HepG2 (cell line): ENCODE results near the gene CDK17. TPM values are rescaled to one million over a fixed set of nuclear protein-coding genes. Genes with fewer than 3 reads are reported as not detected.

Experiments
- ATAC-seq: fragments of 200-7000 bp; cut with Tn5 transposase; 3 replicates; pipeline ENCODE4 v1.9.1; 2020; ENCODE audit warnings: mild to moderate bottlenecking, moderate library complexity
- BruUV-seq: library from RNA; stranded (reverse); fragments of 400-500 nt; replicated peaks from 2 replicates; lab custom pipeline; 2021; lab: Mats Ljungman, UMichigan
- CTCF ChIA-PET: fragments of 300-600 bp; formaldehyde crosslinking; extraction: SDS; loops from one replicate; lab custom pipeline; 2021; ENCODE audit warnings: low total read pairs, inconsistent platforms, low intra/inter-chr PET ratio; lab: Yijun Ruan, JAX
- POLR2A ChIA-PET: fragments of 350-600 bp; sonication (Branson Sonifier 250); formaldehyde crosslinking; loops from one replicate; lab custom pipeline; 2020; ENCODE audit warnings: antibody characterized with exemption, inconsistent platforms; lab: Yijun Ruan, JAX
- DNase-seq: peaks from one replicate; pipeline ENCODE4 v3.0.0-alpha.2; 2015; ENCODE audit warnings: low spot score
- FAIRE-seq: peaks from 3 replicates; lab custom pipeline; 2011; peaks lifted over from hg19 to GRCh38; lab: Jason Lieb, UNC
- H2AFZ ChIP-seq: one replicate; pipeline ENCODE4 v1.6.1; 2011; ENCODE audit warnings: low read length, inconsistent platforms
- H3K27ac ChIP-seq: fragments of 300-600 bp; 3 replicates; pipeline ENCODE4 v1.8.0; 2011; ENCODE audit warnings: mixed run types, mild to moderate bottlenecking, mixed read lengths, low read length, inconsistent platforms; ENCODE audit not compliant: insufficient read depth; ENCODE audit errors: extremely low read length
- H3K27me3 ChIP-seq, 2 experiments: fragments of 200-600 bp in 1 of 2; 2 replicates in 1 of 2; 3 replicates in 1 of 2; pipeline versions ENCODE4 v1.6.0 to v1.8.0; 2011; ENCODE audit warnings: low read length in 2 of 2, mild to moderate bottlenecking in 2 of 2, moderate library complexity in 2 of 2, inconsistent platforms in 1 of 2; ENCODE audit not compliant: insufficient read depth in 2 of 2, control insufficient read depth in 1 of 2
- H3K36me3 ChIP-seq, 2 experiments: fragments of 200-600 bp in 1 of 2; replicated peaks in 1 of 2; 2 replicates in 1 of 2; 3 replicates in 1 of 2; pipeline versions ENCODE4 v1.5.1 to v1.8.0; 2011; ENCODE audit warnings: low read length in 2 of 2, inconsistent platforms in 1 of 2; ENCODE audit not compliant: insufficient read depth in 2 of 2, control insufficient read depth in 1 of 2
- H3K4me1 ChIP-seq: 2 replicates; pipeline ENCODE4 v1.5.1; 2012; ENCODE audit warnings: low read length, inconsistent platforms; ENCODE audit not compliant: insufficient read depth
- H3K4me2 ChIP-seq: 2 replicates; pipeline ENCODE4 v1.6.0; 2011; ENCODE audit warnings: low read depth, low read length, inconsistent platforms
- H3K4me3 ChIP-seq, 3 experiments: fragments of 200-600 bp in 1 of 3; sonication (generic), shearing (Covaris generic) in 1 of 3; replicated peaks in 1 of 3; 2 replicates each; pipeline ENCODE4 v1.5.1; 2011 to 2016; ENCODE audit warnings: low read length in 3 of 3, inconsistent platforms in 2 of 3, low read depth in 2 of 3, mild to moderate bottlenecking in 2 of 3, control low read depth in 1 of 3, mixed read lengths in 1 of 3; ENCODE audit not compliant: insufficient read depth in 1 of 3
- H3K79me2 ChIP-seq: one replicate; pipeline ENCODE4 v1.6.1; 2011; ENCODE audit warnings: low read length, inconsistent platforms; ENCODE audit not compliant: insufficient read depth
- H3K9ac ChIP-seq: 2 replicates; pipeline ENCODE4 v1.6.0; 2011; ENCODE audit warnings: mild to moderate bottlenecking, low read depth, low read length, inconsistent platforms; ENCODE audit not compliant: insufficient read depth
- H3K9me3 ChIP-seq: 2 replicates; pipeline ENCODE4 v1.5.1; 2012; ENCODE audit warnings: mild to moderate bottlenecking, low read length
- H4K20me1 ChIP-seq: 2 replicates; pipeline ENCODE4 v1.6.0; 2011; ENCODE audit warnings: inconsistent platforms, mild to moderate bottlenecking, low read length, moderate library complexity; ENCODE audit not compliant: insufficient read depth
- FOXK1 ChIP-seq: sonication (generic); formaldehyde crosslinking; IDR thresholded peaks from 2 replicates; pipeline ENCODE4 v1.4.0; 2020; ENCODE audit warnings: low read depth, missing genetic modification reagents, borderline replicate concordance
- GFI1 ChIP-seq: sonication (generic); formaldehyde crosslinking; IDR thresholded peaks from 2 replicates; pipeline ENCODE4 v1.5.0; 2020; ENCODE audit warnings: missing genetic modification reagents, mild to moderate bottlenecking, borderline replicate concordance
- HMG20B ChIP-seq: conservative IDR thresholded peaks from 2 replicates; pipeline ENCODE4 v1.6.1; 2016; ENCODE audit warnings: missing genetic modification reagents, missing compliant biosample characterization
- HNRNPH1 ChIP-seq: fragments of 200-400 bp; formaldehyde crosslinking; optimal IDR thresholded peaks from 2 replicates; pipeline ENCODE3; 2017; ENCODE audit warnings: mild to moderate bottlenecking, low read depth, low read length
- HNRNPK ChIP-seq: fragments of 200-400 bp; formaldehyde crosslinking; IDR thresholded peaks from 2 replicates; pipeline ENCODE4 v1.6.1; 2018; ENCODE audit warnings: low read length, low read depth, moderate library complexity, mild to moderate bottlenecking; ENCODE audit not compliant: poor library complexity, severe bottlenecking
- HNRNPLL ChIP-seq: fragments of 200-400 bp; formaldehyde crosslinking; IDR thresholded peaks from 2 replicates; pipeline ENCODE4 v1.6.1; 2017; ENCODE audit warnings: mild to moderate bottlenecking, low read depth, low read length; ENCODE audit not compliant: poor library complexity, severe bottlenecking
- MAFK ChIP-seq, 2 experiments: IDR thresholded peaks in 1 of 2; conservative IDR thresholded peaks in 1 of 2; 2 replicates each; pipeline ENCODE4 v1.6.1; 2011; ENCODE audit warnings: improper control_type of control experiment in 2 of 2, low read length in 2 of 2
- PHB2 ChIP-seq: fragments of 450-650 bp; IDR thresholded peaks from 2 replicates; pipeline ENCODE4 v1.6.1; 2018; ENCODE audit not compliant: partially characterized antibody
- PLRG1 ChIP-seq: fragments of 450-650 bp; conservative IDR thresholded peaks from 2 replicates; pipeline ENCODE4 v1.6.1; 2016
- SYNCRIP ChIP-seq: fragments of 200-400 bp; formaldehyde crosslinking; IDR thresholded peaks from 2 replicates; pipeline ENCODE4 v1.6.1; 2018; ENCODE audit warnings: mild to moderate bottlenecking, low read depth, low read length; ENCODE audit not compliant: insufficient read depth
- TCF12 ChIP-seq, 2 experiments: fragments of 450-650 bp in 1 of 2; sonication (generic) in 1 of 2; formaldehyde crosslinking in 1 of 2; IDR thresholded peaks; 2 replicates each; pipeline versions ENCODE4 v1.6.1 to v1.8.0; 2017 to 2022; ENCODE audit warnings: antibody characterized with exemption in 1 of 2, mild to moderate bottlenecking in 1 of 2, missing genetic modification reagents in 1 of 2, moderate library complexity in 1 of 2
- ZNF335 ChIP-seq: sonication (generic); formaldehyde crosslinking; IDR thresholded peaks from 2 replicates; pipeline ENCODE4 v1.4.0; 2020; ENCODE audit warnings: missing genetic modification reagents
- ZNF460 ChIP-seq: sonication (generic); formaldehyde crosslinking; IDR thresholded peaks from 2 replicates; pipeline ENCODE4 v1.5.1; 2020; ENCODE audit warnings: missing genetic modification reagents, mild to moderate bottlenecking, borderline replicate concordance
- ZNF556 ChIP-seq: sonication (generic); formaldehyde crosslinking; IDR thresholded peaks from 2 replicates; pipeline ENCODE4 v1.4.0; 2020; ENCODE audit warnings: mild to moderate bottlenecking, missing genetic modification reagents, borderline replicate concordance
- ZNF570 ChIP-seq: sonication (generic); formaldehyde crosslinking; IDR thresholded peaks from 2 replicates; pipeline ENCODE4 v1.4.0; 2020; ENCODE audit warnings: mild to moderate bottlenecking, missing genetic modification reagents, borderline replicate concordance
- WGBS: methylation state at CpG from one replicate; pipeline ENCODE4 v1.1.6; 2017; ENCODE audit warnings: low lambda C conversion rate; 5-methylcytosine and 5-hydroxymethylcytosine counted together
- in situ Hi-C: cut with HindIII; loops from 2 replicates; pipeline ENCODE4 v1.10.0; 2017; ENCODE audit warnings: low pct_unique_long_range_greater_than_20kb; ENCODE audit not compliant: extremely low pct_ligation_motif_present
- intact Hi-C: fragments of 100-400 bp; cut with micrococcal nuclease; formaldehyde crosslinking; loops from one replicate; pipeline ENCODE4 v1.10.0; 2022; ENCODE audit not compliant: unreplicated experiment
- polyA plus RNA-seq, 8 experiments: library from polyadenylated mRNA; depleted of rRNA in 3 of 8; stranded (reverse) in 7 of 8; unstranded in 1 of 8; fragments of >200 nt; fragmentation: Illumina TruSeq in 4 of 8; extraction: Trizol in 4 of 8; gene quantifications; 2 replicates each; pipeline versions ENCODE4 v1.2.1 to v1.2.3, GENCODE V29; 2011 to 2016; ENCODE audit warnings: low read depth in 4 of 8, missing spikeins in 1 of 8, mixed read lengths in 1 of 8; ENCODE audit not compliant: insufficient read depth in 1 of 8
- total RNA-seq, 5 experiments: library from RNA; depleted of rRNA; stranded (reverse); fragments of >200 nt; fragmentation: Illumina TruSeq; extraction: Trizol; gene quantifications; 2 replicates each; pipeline ENCODE4 v1.2.3, GENCODE V29; 2016; ENCODE audit warnings: low read depth in 1 of 5
- TF ChIP-seq, protein P1 (sequence below): sonication (generic); IDR thresholded peaks from 2 replicates; pipeline ENCODE4 v1.6.1; 2016; ENCODE audit warnings: low read depth, borderline replicate concordance
- TF ChIP-seq, protein P2 (sequence below): IDR thresholded peaks from 2 replicates; pipeline ENCODE4 v1.6.1; 2018; ENCODE audit warnings: missing genetic modification reagents
- TF ChIP-seq, protein P3 (sequence below): sonication (generic); formaldehyde crosslinking; IDR thresholded peaks from 2 replicates; pipeline ENCODE4 v1.4.0; 2020; ENCODE audit warnings: mild to moderate bottlenecking, missing genetic modification reagents

The CDK17 gene
- total and polyA plus RNA-seq, 2 of the 13 experiments (the other 11 are each of a cell fraction or from before 2014, with no cell fraction given): 9.9 to 22.3 TPM

DNA sequence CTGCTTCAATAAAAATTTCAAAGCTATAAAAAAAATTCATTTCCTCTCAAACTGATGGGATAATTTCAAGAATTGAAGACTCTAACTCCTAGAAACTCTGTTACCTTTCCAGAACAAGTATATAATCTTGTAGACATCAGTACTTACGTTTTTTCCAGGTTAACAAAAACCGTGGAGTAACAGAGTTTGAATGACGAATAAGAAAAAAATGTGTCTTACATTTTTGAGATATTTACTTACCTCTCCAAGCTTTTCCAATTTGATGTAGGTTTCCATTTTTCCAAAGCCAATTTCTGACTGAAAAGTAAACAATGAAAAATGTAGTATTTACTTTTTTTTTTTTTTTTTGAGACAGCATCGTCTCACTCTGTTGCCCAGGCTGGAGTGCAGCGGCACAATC lies 100.2 kb downstream of the CDK17 start:
- POLR2A ChIA-PET: no interaction called here
- BruUV-seq: no TSS peak
- ATAC-seq (no peak), DNase-seq (no peak), FAIRE-seq (no peak)
- CTCF ChIA-PET: no interaction called here
- in situ Hi-C loops: no loop called here
- Histone ChIP-seq H3K9ac (no peak overlapping the region), H3K36me3 (peaks cover 0 to 4% of the 10 kb centered on the region in 2 experiments; a peak in 2 of 5 replicates), H3K4me2 (no peak overlapping the region), H3K79me2 (no peaks in the 10 kb centered on the region), H3K27ac (no peak overlapping the region), H3K4me3 (no peak overlapping the region), H2AFZ (no peak overlapping the region), H3K4me1 (peaks cover 9% of the 10 kb centered on the region), H4K20me1 (no peaks in the 10 kb centered on the region), H3K9me3 (no peaks in the 10 kb centered on the region), H3K27me3 (no peaks in the 10 kb centered on the region)
- WGBS: 95% methylated on average over 5 of the region's 5 CpGs
- TF ChIP-seq HNRNPK (no peak), HMG20B (CRISPR knock-in tag) (no peak), MAFK (conservative IDR thresholded peaks at IDR 0.05 in 1 of 2, IDR thresholded peaks at IDR 0.05 in 1 of 2; ENCODE audit: low read length in 2 of 2) (no peak), TCF12 (IDR thresholded peaks at IDR 0.05) (no peak), TCF12 (CRISPR knock-in tag; IDR thresholded peaks at IDR 0.05) (no peak), SYNCRIP (no peak), ZNF556 (CRISPR knock-in tag) (no peak), GFI1 (no peak), PLRG1 (no peak), HNRNPH1 (no peak), ZNF335 (CRISPR knock-in tag) (no peak), ZNF570 (CRISPR knock-in tag) (no peak), HNRNPLL (no peak), FOXK1 (CRISPR knock-in tag) (no peak), ZNF460 (CRISPR knock-in tag) (no peak), PHB2 (no peak)
- TF ChIP-seq, protein P1, sequence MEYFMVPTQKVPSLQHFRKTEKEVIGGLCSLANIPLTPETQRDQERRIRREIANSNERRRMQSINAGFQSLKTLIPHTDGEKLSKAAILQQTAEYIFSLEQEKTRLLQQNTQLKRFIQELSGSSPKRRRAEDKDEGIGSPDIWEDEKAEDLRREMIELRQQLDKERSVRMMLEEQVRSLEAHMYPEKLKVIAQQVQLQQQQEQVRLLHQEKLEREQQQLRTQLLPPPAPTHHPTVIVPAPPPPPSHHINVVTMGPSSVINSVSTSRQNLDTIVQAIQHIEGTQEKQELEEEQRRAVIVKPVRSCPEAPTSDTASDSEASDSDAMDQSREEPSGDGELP: no peak
- TF ChIP-seq, protein P2, sequence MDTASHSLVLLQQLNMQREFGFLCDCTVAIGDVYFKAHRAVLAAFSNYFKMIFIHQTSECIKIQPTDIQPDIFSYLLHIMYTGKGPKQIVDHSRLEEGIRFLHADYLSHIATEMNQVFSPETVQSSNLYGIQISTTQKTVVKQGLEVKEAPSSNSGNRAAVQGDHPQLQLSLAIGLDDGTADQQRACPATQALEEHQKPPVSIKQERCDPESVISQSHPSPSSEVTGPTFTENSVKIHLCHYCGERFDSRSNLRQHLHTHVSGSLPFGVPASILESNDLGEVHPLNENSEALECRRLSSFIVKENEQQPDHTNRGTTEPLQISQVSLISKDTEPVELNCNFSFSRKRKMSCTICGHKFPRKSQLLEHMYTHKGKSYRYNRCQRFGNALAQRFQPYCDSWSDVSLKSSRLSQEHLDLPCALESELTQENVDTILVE (CRISPR knock-in tag): no peak
- TF ChIP-seq, protein P3, sequence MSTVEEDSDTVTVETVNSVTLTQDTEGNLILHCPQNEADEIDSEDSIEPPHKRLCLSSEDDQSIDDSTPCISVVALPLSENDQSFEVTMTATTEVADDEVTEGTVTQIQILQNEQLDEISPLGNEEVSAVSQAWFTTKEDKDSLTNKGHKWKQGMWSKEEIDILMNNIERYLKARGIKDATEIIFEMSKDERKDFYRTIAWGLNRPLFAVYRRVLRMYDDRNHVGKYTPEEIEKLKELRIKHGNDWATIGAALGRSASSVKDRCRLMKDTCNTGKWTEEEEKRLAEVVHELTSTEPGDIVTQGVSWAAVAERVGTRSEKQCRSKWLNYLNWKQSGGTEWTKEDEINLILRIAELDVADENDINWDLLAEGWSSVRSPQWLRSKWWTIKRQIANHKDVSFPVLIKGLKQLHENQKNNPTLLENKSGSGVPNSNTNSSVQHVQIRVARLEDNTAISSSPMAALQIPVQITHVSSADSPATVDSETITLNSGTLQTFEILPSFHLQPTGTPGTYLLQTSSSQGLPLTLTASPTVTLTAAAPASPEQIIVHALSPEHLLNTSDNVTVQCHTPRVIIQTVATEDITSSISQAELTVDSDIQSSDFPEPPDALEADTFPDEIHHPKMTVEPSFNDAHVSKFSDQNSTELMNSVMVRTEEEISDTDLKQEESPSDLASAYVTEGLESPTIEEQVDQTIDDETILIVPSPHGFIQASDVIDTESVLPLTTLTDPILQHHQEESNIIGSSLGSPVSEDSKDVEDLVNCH: no peak
- intact Hi-C loops: no loop called here
